Heart right ventricle (tissue), 16 donors: ENCODE results near the gene RNU7-1. TPM values are rescaled to one million over a fixed set of nuclear protein-coding genes. Genes with fewer than 3 reads are reported as not detected.

ENCODE experiments used
- ATAC-seq, 8 donors: fragments of 200-7000 bp; cut with Tn5 transposase; one replicate each; pipeline ENCODE4 v1.9.1; 2020; ENCODE audit warnings: mild to moderate bottlenecking in 8 of 8, moderate library complexity in 8 of 8, moderate number of reproducible peaks in 1 of 8
- DNase-seq, 2 donors: peaks; one replicate each; pipeline ENCODE4 v3.0.0-alpha.2; 2020
- H3K27ac ChIP-seq, 10 donors: fragments of 200-600 bp; sonication (generic) in 2 of 10; one replicate each; pipeline versions ENCODE4 v1.5.0 to v1.8.0; 2020 to 2022; ENCODE audit warnings: mild to moderate bottlenecking in 3 of 10
- H3K27me3 ChIP-seq, 7 donors: fragments of 200-600 bp; one replicate each; pipeline ENCODE4 v1.8.0; 2021 to 2022; ENCODE audit warnings: mild to moderate bottlenecking in 2 of 7
- H3K36me3 ChIP-seq, 9 donors: fragments of 200-600 bp; sonication (generic) in 1 of 9; one replicate each; pipeline versions ENCODE4 v1.5.0 to v1.8.0; 2020 to 2022; ENCODE audit warnings: mild to moderate bottlenecking in 2 of 9
- H3K4me1 ChIP-seq, 9 donors: fragments of 200-600 bp; sonication (generic) in 1 of 9; one replicate each; pipeline versions ENCODE4 v1.5.0 to v1.8.0; 2020 to 2022; ENCODE audit warnings: mild to moderate bottlenecking in 4 of 9
- H3K4me3 ChIP-seq, 10 donors: fragments of 200-600 bp; sonication (generic) in 2 of 10; one replicate each; pipeline versions ENCODE4 v1.5.0 to v1.8.0; 2020 to 2022; ENCODE audit warnings: mild to moderate bottlenecking in 7 of 10, moderate library complexity in 2 of 10
- H3K9me3 ChIP-seq, 11 donors: fragments of 200-600 bp in 10 of 11; sonication (generic) in 2 of 11; one replicate each; pipeline versions ENCODE4 v1.5.0 to v1.8.0; 2013 to 2022; ENCODE audit warnings: mild to moderate bottlenecking in 2 of 11, control low read depth in 1 of 11, moderate library complexity in 1 of 11
- CTCF ChIP-seq, 9 donors: fragments of 200-600 bp; sonication (generic) in 2 of 9; IDR thresholded peaks; one replicate each; pipeline versions ENCODE4 v1.5.0 to v1.8.0; 2021 to 2022; ENCODE audit warnings: antibody characterized with exemption in 9 of 9, mild to moderate bottlenecking in 5 of 9, moderate library complexity in 1 of 9
- WGBS, 2 donors: extraction: QIAGEN DNeasy Blood & Tissue Kit; methylation state at CpG; one replicate each; pipeline ENCODE4 v1.1.7; 2013; ENCODE audit warnings: inconsistent platforms in 1 of 2; 5-methylcytosine and 5-hydroxymethylcytosine counted together
- intact Hi-C, 10 donors: fragments of 100-400 bp; cut with DNase I; formaldehyde crosslinking; loops; one replicate each; pipeline versions ENCODE4 v1.11.1 to v1.14.2; 2022
- polyA plus RNA-seq, 2 donors: library from polyadenylated mRNA; stranded (reverse); fragments of 200-250 nt; gene quantifications; one replicate each; pipeline ENCODE4 v1.2.3, GENCODE V29; 2013
- total RNA-seq, 10 donors: library from RNA; stranded (reverse); fragmentation: NEBNext Ultra II Directional in 3 of 10; extraction: Animal tissue kit (Norgen Biotek cat#: 25700) in 3 of 10; gene quantifications; one replicate each; pipeline versions ENCODE4 v1.2.1 to v1.2.4, GENCODE V29; 2021 to 2023
- donor health status: Arrhythmogenic right ventricular cardiomyopathy.
- donor health status: ischemic (EF 13 %, LVEDD 7.1; RV severe dilation, severe dysfunction).
- donor health status: healthy with polysubstance abuse.
- donor health status: DM: no; HTN: yes; CAD: no.
- donor health status: DM: no; HTN: no; CAD: no.
- donor health status: ischemic (EF 25% LVEDD 6.9; RV normal size, moderate dysfunction).
- donor health status: ischemic (EF 25% LVEDD 5.7; RV mildly dilated, moderate dysfunction).
- donor health status: healthy.
- donor health status: DM: yes; HTN: yes; CAD: no.
- donor health status: Ischemic cardiomyopathy.
- donor health status: ischemic (EF 35%, LVEDD 5.7; RV mildly dilated, moderate dysfunction).
- donor health status: nonischemic (EF 11% LVEDD 7.7; RV severe dilation, severe dysfunction).
- donor health status: DM: yes; HTN: yes; CAD: no.
- donor health status: PGD.
- donor health status: ischemic (EF 29% LVEDD 5.4; RV normal size, mild dysfunction).
- donor health status: nonischemic (EF 23%, LVEDD 6.1; RV moderate dilation, normal function).

RNU7-1 gene
- total and polyA plus RNA-seq, 12 donors: not detected

- intact Hi-C loops: loop anchor here in 7 of 10 donors (5.0 to 10.0 kb wide), 8 partner anchors 84 to 166 kb away; partner anchors contain the start of genes C1R (in 3 of the 7), C1RL (in 1 of the 7) and TPI1 (in 1 of the 7)
- WGBS, 2 donors: 87 to 92% methylated on average over 15 of the region's 15 CpGs
- TF ChIP-seq CTCF (IDR thresholded peaks at IDR 0.05): peak in 1 of 9 donors; percentile 18
Measured at GRCh38 chr12:6948873-6949594, 5.4 kb downstream of the RNU7-1 start.

GRCh38 chr12:6950401-6950801 is 6.8 kb downstream of the RNU7-1 start:
- H3K4me1 ChIP-seq: peaks cover 12 to 82% (median 27%) of the 10 kb centered on the region in 9 donors

More at GRCh38 chr12:6948873-6949594, 5.4 kb downstream of the RNU7-1 start:
- Histone ChIP-seq H3K27ac (peak overlapping the region in 1 of 10 donors; percentile 69), H3K9me3 (no peaks in the 10 kb centered on the region), H3K4me1 (peaks cover 18 to 82% (median 32%) of the 10 kb centered on the region in 9 donors), H3K27me3 (no peaks in the 10 kb centered on the region), H3K36me3 (peaks cover 0 to 24% (median 7%) of the 10 kb centered on the region in 9 donors), H3K4me3 (no peak overlapping the region)
- ATAC-seq: no peak
- peak in 1 of 2 donors; percentile 9 for DNase-seq

GRCh38 chr12:6950811-6951540 is 7.4 kb downstream of the RNU7-1 start, which contains the start of gene PTPN6:
TSS of gene PTPN6 (plus strand) at chr12:6951356. CDS start at chr12:6951513, 157 bp downstream.
- no peak for TF ChIP-seq CTCF (IDR thresholded peaks at IDR 0.05)
- Histone ChIP-seq H3K36me3 (peaks cover 0 to 32% (median under 1%) of the 10 kb centered on the region in 9 donors), H3K27ac (peak within 1 kb of the TSS in 7 of 10 donors; percentile 18 to 98 (median 75)), H3K4me1 (peaks cover 6 to 82% (median 21%) of the 10 kb centered on the region in 9 donors), H3K9me3 (no peaks in the 10 kb centered on the region), H3K4me3 (peak within 1 kb of the TSS in 9 of 10 donors; percentile 8 to 80 (median 37)), H3K27me3 (no peaks in the 10 kb centered on the region)
- intact Hi-C loops: loop anchor here in 1 of 10 donors (10.0 kb wide), 1 partner anchor 164 kb away; no protein-coding TSS in a partner anchor
- DNase-seq: peak in 1 of 2 donors; percentile 70
- peak; percentile 6 to 43 (median 29) for ATAC-seq
- 71 to 77% methylated on average over 25 of the region's 25 CpGs for WGBS, 2 donors

More at GRCh38 chr12:6950401-6950801, 6.8 kb downstream of the RNU7-1 start:
- ATAC-seq: no peak
- WGBS, 2 donors: 79 to 86% methylated on average over 1 of the region's 1 CpG
- intact Hi-C loops: loop anchor here in 1 of 10 donors (10.0 kb wide), 1 partner anchor 164 kb away; no protein-coding TSS in a partner anchor
- Histone ChIP-seq H3K9me3 (no peaks in the 10 kb centered on the region), H3K36me3 (peaks cover 0 to 32% (median 7%) of the 10 kb centered on the region in 9 donors), H3K4me3 (peak overlapping the region in 1 of 10 donors; percentile 80), H3K27ac (peak overlapping the region in 2 of 10 donors; percentile 21 to 98), H3K27me3 (no peaks in the 10 kb centered on the region)
- no peak for DNase-seq
- peak in 1 of 9 donors; percentile 37 for TF ChIP-seq CTCF (IDR thresholded peaks at IDR 0.05)
